ENCODE measurements around the gene CTR9. TPM values are rescaled to one million over a fixed set of nuclear protein-coding genes. Genes with fewer than 3 reads are reported as not detected.

Gene CTR9
- total and polyA plus RNA-seq, 2 of the 8 experiments (the other 6 are each of a cell fraction or from before 2014, with no cell fraction given) = 6.1 to 37.7 TPM

- no peaks in the 10 kb centered on the region for H3K79me1 ChIP-seq (ENCODE audit: low read depth, low read length)
- ChIA-PET POLR2A (ENCODE audit: partially characterized antibody) (interaction anchor here (0.8 to 28.5 kb wide), 7 partner anchors 12 to 134 kb away, joined by 3 to 595 read pairs (median 5); partner anchors contain the start of genes EIF4G2 and ZBED5), CTCF (ENCODE audit: partially characterized antibody) (interaction anchor here (0.8 to 1.5 kb wide), 4 partner anchors 11 to 80 kb away, joined by 3 to 4 read pairs (median 3); partner anchors contain the start of gene EIF4G2)
- H3K9ac ChIP-seq (replicated peaks in 1 of 4; ENCODE audit: extremely low read depth in 1 of 4, low read depth in 3 of 4, low read length in 3 of 4) = no peak overlapping the region
- H3K4me3 ChIP-seq (ENCODE audit: extremely low read depth in 1 of 4, insufficient read depth in 2 of 4, low read depth in 3 of 4, low read length in 4 of 4) = no peak overlapping the region
- no peak overlapping the region for H2BK120ac ChIP-seq (replicated peaks; ENCODE audit: low read depth, low read length)
- peaks cover 57 to 76% (median 72%) of the 10 kb centered on the region in 4 experiments for H3K36me3 ChIP-seq (ENCODE audit: control insufficient read depth in 2 of 4, insufficient read depth in 4 of 4, low read length in 3 of 4)
- H2BK12ac ChIP-seq (ENCODE audit: low read depth, low read length) = no peak overlapping the region
- no peak overlapping the region for H3K56ac ChIP-seq (replicated peaks; ENCODE audit: insufficient read length, low read depth, low read length)
- no peak overlapping the region for H3K4me2 ChIP-seq (ENCODE audit: insufficient read depth in 1 of 2, low read depth in 2 of 2, low read length in 2 of 2)
- H3K4ac ChIP-seq (replicated peaks; ENCODE audit: insufficient read length, low read depth, low read length) = no peak overlapping the region
- FAIRE-seq (no peak), DNase-seq (ENCODE audit: low read depth in 1 of 2, low spot score in 2 of 2) (no peak)
- no peak overlapping the region for H2BK20ac ChIP-seq (ENCODE audit: low read length)
- H3K18ac ChIP-seq (ENCODE audit: extremely low read depth, low read length) = no peak overlapping the region
- no peak overlapping the region for H4K91ac ChIP-seq (replicated peaks; ENCODE audit: insufficient read length, low read length)
- H3K9me3 ChIP-seq (ENCODE audit: insufficient read depth in 2 of 2, low read depth in 1 of 2, low read length in 1 of 2) = no peaks in the 10 kb centered on the region
- no peak overlapping the region for H3K23ac ChIP-seq (ENCODE audit: insufficient read length)
- H4K5ac ChIP-seq (ENCODE audit: insufficient read length, low read depth, low read length) = no peak overlapping the region
- H3K79me2 ChIP-seq (ENCODE audit: control insufficient read depth in 1 of 2, insufficient read depth in 2 of 2, low read length in 2 of 2) = no peaks in the 10 kb centered on the region
- no peaks in the 10 kb centered on the region for H3K23me2 ChIP-seq (ENCODE audit: low read depth, low read length)
- no peak overlapping the region for H2BK5ac ChIP-seq (ENCODE audit: low read depth, low read length)
- H3K27ac ChIP-seq (ENCODE audit: low read depth, low read length) = no peak overlapping the region
- no peaks in the 10 kb centered on the region for H3K27me3 ChIP-seq (replicated peaks in 1 of 4; ENCODE audit: control insufficient read depth in 3 of 4, extremely low read depth in 1 of 4, insufficient read depth in 3 of 4, low read length in 3 of 4)
- no peak overlapping the region; the same call in 1 of the 2 replicates for H4K8ac ChIP-seq (ENCODE audit: extremely low read depth, insufficient read depth, low read length)
- no peak overlapping the region for H2BK15ac ChIP-seq (ENCODE audit: low read length)
- H3K4me1 ChIP-seq (replicated peaks in 1 of 4; ENCODE audit: control insufficient read depth in 3 of 4, insufficient read depth in 4 of 4, low read length in 3 of 4) = no peaks in the 10 kb centered on the region
- no peak overlapping the region for H2AFZ ChIP-seq (ENCODE audit: low read length)
- H2AK5ac ChIP-seq (ENCODE audit: low read depth, low read length) = no peak overlapping the region
- H3K14ac ChIP-seq (ENCODE audit: insufficient read length) = no peak overlapping the region
- 83% methylated on average over 4 of the region's 4 CpGs; no CpG with 5 or more reads in 1 of the 2 experiments for WGBS, 2 experiments (ENCODE audit: extremely low coverage in 1 of 2, insufficient coverage in 1 of 2, insufficient read length in 1 of 2, insufficient replicate concordance in 2 of 2, low coverage in 1 of 2, low lambda C conversion rate in 2 of 2, missing lambda C conversion rate in 1 of 2)
- peaks cover 2 to 5% of the 10 kb centered on the region in 2 experiments for H4K20me1 ChIP-seq (replicated peaks in 1 of 2; ENCODE audit: control insufficient read depth in 1 of 2, insufficient read depth in 2 of 2, low read length in 2 of 2)
- no peak for TF ChIP-seq CREB1 (IDR thresholded peaks at IDR 0.05)
- no peak for TF ChIP-seq SIX5 (IDR thresholded peaks at IDR 0.05; ENCODE audit: low read depth, low read length)
- no peak for TF ChIP-seq ASH2L (IDR thresholded peaks at IDR 0.05; ENCODE audit: low read length)
- TF ChIP-seq RNF2 (IDR thresholded peaks at IDR 0.05; ENCODE audit: borderline replicate concordance, low read depth, low read length, missing control alignments, poor library complexity, severe bottlenecking) = no peak
- TF ChIP-seq JUND (IDR thresholded peaks at IDR 0.05; ENCODE audit: low read length) = no peak
- TF ChIP-seq, protein P1, sequence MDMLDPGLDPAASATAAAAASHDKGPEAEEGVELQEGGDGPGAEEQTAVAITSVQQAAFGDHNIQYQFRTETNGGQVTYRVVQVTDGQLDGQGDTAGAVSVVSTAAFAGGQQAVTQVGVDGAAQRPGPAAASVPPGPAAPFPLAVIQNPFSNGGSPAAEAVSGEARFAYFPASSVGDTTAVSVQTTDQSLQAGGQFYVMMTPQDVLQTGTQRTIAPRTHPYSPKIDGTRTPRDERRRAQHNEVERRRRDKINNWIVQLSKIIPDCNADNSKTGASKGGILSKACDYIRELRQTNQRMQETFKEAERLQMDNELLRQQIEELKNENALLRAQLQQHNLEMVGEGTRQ (IDR thresholded peaks at IDR 0.05; ENCODE audit: low read length) = no peak
- no peak for TF ChIP-seq CHD1 (IDR thresholded peaks at IDR 0.05; ENCODE audit: low read depth, low read length)
- TF ChIP-seq RAD21 (IDR thresholded peaks at IDR 0.05 in 1 of 2, conservative IDR thresholded peaks at IDR 0.05 in 1 of 2; ENCODE audit: low read depth in 2 of 2, low read length in 2 of 2) = no peak
- no peak for TF ChIP-seq POU5F1 (IDR thresholded peaks at IDR 0.05; ENCODE audit: low read depth, low read length)
- no peak for TF ChIP-seq ATF2 (IDR thresholded peaks at IDR 0.05; ENCODE audit: low read length)
Observed at GRCh38 chr11:10798330-10798928, 47.4 kb downstream of the CTR9 start.

Measured in H1 (cell line).